Measurements from ENCODE around the gene RAB18. TPM values are rescaled to one million over a fixed set of nuclear protein-coding genes. Genes with fewer than 3 reads are reported as not detected.

RAB18 gene
- polyA plus RNA-seq, 1 experiment: 15.6 TPM

GRCh38 chr10:27542812-27543211 is 38.7 kb downstream of the RAB18 start:
- POLR2A ChIA-PET: interaction anchor here (0.6 kb wide), 1 partner anchor 117 kb away, joined by 3 read pairs; no protein-coding TSS in a partner anchor
- DNase-seq (ENCODE audit: low read depth): peak; percentile 5
- no peak for TF ChIP-seq CTCF (IDR thresholded peaks at IDR 0.05; ENCODE audit: insufficient read depth, low read depth, low read length)

GRCh38 chr10:27547047-27547446 is 42.9 kb downstream of the RAB18 start:
- H3K36me3 ChIP-seq (ENCODE audit: control insufficient read depth, insufficient read depth, low read length): peaks cover 1% of the 10 kb centered on the region; the same call in 1 of the 2 replicates
- POLR2A ChIA-PET: no interaction called here
- H3K27me3 ChIP-seq (ENCODE audit: control insufficient read depth, insufficient read depth, low read length): no peaks in the 10 kb centered on the region
- no peak overlapping the region for H3K4me3 ChIP-seq (ENCODE audit: low read depth, low read length)
- CTCF ChIA-PET: no interaction called here
- no peak for TF ChIP-seq CTCF (IDR thresholded peaks at IDR 0.05; ENCODE audit: insufficient read depth, low read depth, low read length)
- no peak for DNase-seq (ENCODE audit: low read depth)

More at GRCh38 chr10:27542812-27543211, 38.7 kb downstream of the RAB18 start:
- H3K27me3 ChIP-seq (ENCODE audit: control insufficient read depth, insufficient read depth, low read length): no peaks in the 10 kb centered on the region
- CTCF ChIA-PET: interaction anchor here (1.0 kb wide), 1 partner anchor 8 kb away, joined by 3 read pairs; no protein-coding TSS in a partner anchor
- no peak overlapping the region for H3K4me3 ChIP-seq (ENCODE audit: low read depth, low read length)
- H3K36me3 ChIP-seq (ENCODE audit: control insufficient read depth, insufficient read depth, low read length): peaks cover 1% of the 10 kb centered on the region; the same call in 1 of the 2 replicates

GRCh38 chr10:27547482-27547881 is 43.4 kb downstream of the RAB18 start:
- no peak for TF ChIP-seq CTCF (IDR thresholded peaks at IDR 0.05; ENCODE audit: insufficient read depth, low read depth, low read length)
- no peak for DNase-seq (ENCODE audit: low read depth)
- CTCF ChIA-PET: no interaction called here
- Histone ChIP-seq H3K36me3 (ENCODE audit: control insufficient read depth, insufficient read depth, low read length) (peaks cover 1% of the 10 kb centered on the region; the same call in 1 of the 2 replicates), H3K27me3 (ENCODE audit: control insufficient read depth, insufficient read depth, low read length) (no peaks in the 10 kb centered on the region), H3K4me3 (ENCODE audit: low read depth, low read length) (no peak overlapping the region)
- POLR2A ChIA-PET: no interaction called here

GRCh38 chr10:27550823-27551222 is 46.7 kb downstream of the RAB18 start:
- ChIA-PET POLR2A (no interaction called here), CTCF (no interaction called here)
- H3K27me3 ChIP-seq (ENCODE audit: control insufficient read depth, insufficient read depth, low read length): no peaks in the 10 kb centered on the region
- DNase-seq (ENCODE audit: low read depth): no peak
- H3K4me3 ChIP-seq (ENCODE audit: low read depth, low read length): no peak overlapping the region
- no peak for TF ChIP-seq CTCF (IDR thresholded peaks at IDR 0.05; ENCODE audit: insufficient read depth, low read depth, low read length)
- peaks cover under 1% of the 10 kb centered on the region; the same call in 1 of the 2 replicates for H3K36me3 ChIP-seq (ENCODE audit: control insufficient read depth, insufficient read depth, low read length)

- ChIA-PET CTCF (interaction anchor here (0.5 to 2.1 kb wide), 16 partner anchors 35 to 684 kb away, joined by 3 to 7 read pairs (median 4); no protein-coding TSS in a partner anchor), POLR2A (no interaction called here)
- no peaks in the 10 kb centered on the region for H3K27me3 ChIP-seq (ENCODE audit: control insufficient read depth, insufficient read depth, low read length)
- peak; percentile 8 for DNase-seq (ENCODE audit: low read depth)
- no peak overlapping the region for H3K4me3 ChIP-seq (ENCODE audit: low read depth, low read length)
- TF ChIP-seq CTCF (IDR thresholded peaks at IDR 0.05; ENCODE audit: insufficient read depth, low read depth, low read length): peak; percentile 73
- H3K36me3 ChIP-seq (ENCODE audit: control insufficient read depth, insufficient read depth, low read length): no peaks in the 10 kb centered on the region
Observed at GRCh38 chr10:27558612-27559020, 54.5 kb downstream of the RAB18 start.
